Measurements from ENCODE around the gene XAGE3.
"Not testable (repeated sequence)": the region's sequence is repeated elsewhere in the genome, so short reads cannot be mapped to it uniquely, and the experiment has no call there.

GRCh38 chrX:52887459-52887858 lies 19.6 kb upstream of the XAGE3 start:
- TF ChIP-seq, protein P1, sequence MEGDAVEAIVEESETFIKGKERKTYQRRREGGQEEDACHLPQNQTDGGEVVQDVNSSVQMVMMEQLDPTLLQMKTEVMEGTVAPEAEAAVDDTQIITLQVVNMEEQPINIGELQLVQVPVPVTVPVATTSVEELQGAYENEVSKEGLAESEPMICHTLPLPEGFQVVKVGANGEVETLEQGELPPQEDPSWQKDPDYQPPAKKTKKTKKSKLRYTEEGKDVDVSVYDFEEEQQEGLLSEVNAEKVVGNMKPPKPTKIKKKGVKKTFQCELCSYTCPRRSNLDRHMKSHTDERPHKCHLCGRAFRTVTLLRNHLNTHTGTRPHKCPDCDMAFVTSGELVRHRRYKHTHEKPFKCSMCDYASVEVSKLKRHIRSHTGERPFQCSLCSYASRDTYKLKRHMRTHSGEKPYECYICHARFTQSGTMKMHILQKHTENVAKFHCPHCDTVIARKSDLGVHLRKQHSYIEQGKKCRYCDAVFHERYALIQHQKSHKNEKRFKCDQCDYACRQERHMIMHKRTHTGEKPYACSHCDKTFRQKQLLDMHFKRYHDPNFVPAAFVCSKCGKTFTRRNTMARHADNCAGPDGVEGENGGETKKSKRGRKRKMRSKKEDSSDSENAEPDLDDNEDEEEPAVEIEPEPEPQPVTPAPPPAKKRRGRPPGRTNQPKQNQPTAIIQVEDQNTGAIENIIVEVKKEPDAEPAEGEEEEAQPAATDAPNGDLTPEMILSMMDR (IDR thresholded peaks at IDR 0.05), result not testable (repeated sequence)
- not testable (repeated sequence) for TF ChIP-seq ZBTB33 (IDR thresholded peaks at IDR 0.05; ENCODE audit: borderline replicate concordance, low read depth); POLR2AphosphoS5 (IDR thresholded peaks at IDR 0.05; ENCODE audit: low read depth, low read length); IRF3 (IDR thresholded peaks at IDR 0.05; ENCODE audit: low read depth, low read length); YY1 (IDR thresholded peaks at IDR 0.05; ENCODE audit: low read depth); TAF1 (IDR thresholded peaks at IDR 0.05; ENCODE audit: borderline replicate concordance, low read depth, low read length); EZH2phosphoT487 (IDR thresholded peaks at IDR 0.05; ENCODE audit: borderline replicate concordance, low read depth); RCOR1 (IDR thresholded peaks at IDR 0.05; ENCODE audit: low read length); MXI1 (IDR thresholded peaks at IDR 0.05; ENCODE audit: low read depth, low read length); RFX5 (IDR thresholded peaks at IDR 0.05; ENCODE audit: low read length); NRF1 (IDR thresholded peaks at IDR 0.05; ENCODE audit: low read depth, low read length)
- TF ChIP-seq, protein P2, sequence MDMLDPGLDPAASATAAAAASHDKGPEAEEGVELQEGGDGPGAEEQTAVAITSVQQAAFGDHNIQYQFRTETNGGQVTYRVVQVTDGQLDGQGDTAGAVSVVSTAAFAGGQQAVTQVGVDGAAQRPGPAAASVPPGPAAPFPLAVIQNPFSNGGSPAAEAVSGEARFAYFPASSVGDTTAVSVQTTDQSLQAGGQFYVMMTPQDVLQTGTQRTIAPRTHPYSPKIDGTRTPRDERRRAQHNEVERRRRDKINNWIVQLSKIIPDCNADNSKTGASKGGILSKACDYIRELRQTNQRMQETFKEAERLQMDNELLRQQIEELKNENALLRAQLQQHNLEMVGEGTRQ (IDR thresholded peaks at IDR 0.05; ENCODE audit: borderline replicate concordance, low read depth, low read length), result not testable (repeated sequence)
